Endometrial microvascular endothelial cells (primary cell): ENCODE results near the gene DYNC1I2. TPM values are rescaled to one million over a fixed set of nuclear protein-coding genes. Genes with fewer than 3 reads are reported as not detected.

ENCODE experiments used
- in situ Hi-C: cut with HindIII; loops from 2 replicates; pipeline ENCODE4 v1.10.0; 2017; ENCODE audit warnings: low sequenced_read_pairs, low pct_unique_long_range_greater_than_20kb; ENCODE audit errors: inconsistent ontology term
- total RNA-seq: library from RNA; depleted of rRNA; stranded (reverse); fragments of >200 nt; gene quantifications from one replicate; pipeline ENCODE4 v1.2.3, GENCODE V29; 2015; ENCODE audit errors: inconsistent ontology term

Gene DYNC1I2
- 152 TPM for total RNA-seq

- in situ Hi-C loops, result no loop called here
These were observed at the start of gene DYNC1I2 for GRCh38 chr2:171687287-171688128. Gene DYNC1I2, plus strand, starts transcription at chr2:171687469. Its CDS starts 2,687 bp downstream, at chr2:171690156.

- in situ Hi-C loops, result no loop called here
These were observed 35.4 kb upstream of the DYNC1I2 start for GRCh38 chr2:171651667-171652415.

- in situ Hi-C loops, result no loop called here
These were observed 34.9 kb upstream of the DYNC1I2 start for GRCh38 chr2:171652416-171652785.

GRCh38 chr2:171655586-171655985 is 31.7 kb upstream of the DYNC1I2 start:
- in situ Hi-C loops, result no loop called here

- in situ Hi-C loops, result no loop called here
These were observed 20.2 kb upstream of the DYNC1I2 start for GRCh38 chr2:171667041-171667440.

- in situ Hi-C loops, result no loop called here
These were observed 19.1 kb upstream of the DYNC1I2 start for GRCh38 chr2:171668183-171668582.

GRCh38 chr2:171669121-171669520 is 18.1 kb upstream of the DYNC1I2 start:
- in situ Hi-C loops, result no loop called here

- in situ Hi-C loops, result no loop called here
These were observed 16.6 kb upstream of the DYNC1I2 start for GRCh38 chr2:171670655-171671054.

- in situ Hi-C loops, result no loop called here
These were observed 15.4 kb upstream of the DYNC1I2 start for GRCh38 chr2:171671867-171672266.

- in situ Hi-C loops, result no loop called here
These were observed 13.4 kb upstream of the DYNC1I2 start for GRCh38 chr2:171673905-171674304.

- in situ Hi-C loops, result no loop called here
These were observed 11.4 kb upstream of the DYNC1I2 start for GRCh38 chr2:171675810-171676345.

- in situ Hi-C loops, result no loop called here
These were observed 8.7 kb upstream of the DYNC1I2 start for GRCh38 chr2:171678619-171679018.

- in situ Hi-C loops, result no loop called here
These were observed 828 bp downstream of the DYNC1I2 start for GRCh38 chr2:171688129-171688465.

- in situ Hi-C loops, result no loop called here
These were observed 5.1 kb downstream of the DYNC1I2 start for GRCh38 chr2:171692331-171692730.

GRCh38 chr2:171702781-171703556 is 15.7 kb downstream of the DYNC1I2 start:
- in situ Hi-C loops, result no loop called here

GRCh38 chr2:171703574-171704347 is 16.5 kb downstream of the DYNC1I2 start:
- in situ Hi-C loops, result no loop called here

- in situ Hi-C loops, result no loop called here
These were observed 19.0 kb downstream of the DYNC1I2 start for GRCh38 chr2:171706152-171706803.

GRCh38 chr2:171707752-171708151 is 20.5 kb downstream of the DYNC1I2 start:
- in situ Hi-C loops, result no loop called here
